ENCODE measurements around the gene PICK1. TPM values are rescaled to one million over a fixed set of nuclear protein-coding genes. Genes with fewer than 3 reads are reported as not detected.

Gene PICK1
- total and polyA plus RNA-seq, 4 experiments from 2014 or later: 6.5 to 28.0 (median 17.9) TPM

DNA sequence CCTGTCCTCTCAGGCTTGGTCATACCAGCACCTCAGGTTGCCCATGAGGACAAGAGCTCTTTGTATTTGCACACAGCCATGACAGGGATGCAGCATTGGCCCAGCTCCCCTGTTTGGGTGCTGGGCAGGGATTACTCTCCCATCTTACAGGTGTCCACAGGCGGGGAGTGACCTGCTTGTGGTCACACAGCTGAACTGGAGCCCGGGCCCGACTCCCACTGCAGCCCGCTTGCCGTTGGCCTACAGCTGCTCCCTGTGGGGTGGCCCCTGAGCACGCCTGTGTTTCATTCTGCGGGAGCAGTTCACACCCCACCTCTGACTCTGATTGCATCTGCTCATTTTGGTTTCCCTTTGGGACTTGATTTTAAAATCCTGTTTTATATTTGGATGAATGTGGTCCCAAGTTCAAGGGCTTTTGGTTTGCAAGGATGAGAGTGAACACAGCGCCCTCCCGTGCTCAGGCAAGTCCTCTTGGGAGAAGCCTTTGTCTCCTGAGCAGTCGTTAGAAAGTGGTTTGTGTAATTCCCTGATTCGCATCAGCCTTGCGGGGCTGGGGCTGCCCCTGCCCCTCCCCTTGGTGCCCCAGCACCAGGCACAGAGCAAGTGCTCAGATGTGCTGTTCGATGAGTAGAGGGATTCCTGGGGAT lies 9.3 kb downstream of the PICK1 start:
- H3K36me3 Mint-ChIP-seq: peaks cover 41 to 70% of the 10 kb centered on the region in 2 donors
- Histone ChIP-seq H3K9me3 (ENCODE audit: control insufficient read depth in 1 of 2, low read length in 2 of 2) (no peaks in the 10 kb centered on the region), H3K4me1 (ENCODE audit: insufficient read depth, low read length) (no peaks in the 10 kb centered on the region), H3K27ac (ENCODE audit: low read depth, low read length) (no peak overlapping the region), H3K27me3 (ENCODE audit: insufficient read depth, low read length) (no peaks in the 10 kb centered on the region), H3K36me3 (ENCODE audit: insufficient read depth, low read length) (peaks cover 20% of the 10 kb centered on the region), H3K4me3 (ENCODE audit: low read length in 2 of 2) (no peak overlapping the region)
- POLR2A ChIA-PET (ENCODE audit: partially characterized antibody): interaction anchor here (0.9 kb wide), 1 partner anchor 9 kb away, joined by 4 read pairs; the partner anchor contains the start of gene PICK1
- CTCF ChIA-PET (ENCODE audit: partially characterized antibody): interaction anchor here (1.5 kb wide), 1 partner anchor 14 kb away, joined by 9 read pairs; no protein-coding TSS in a partner anchor
- no peak overlapping the region for H3K4me3 Mint-ChIP-seq
- H3K9me3 Mint-ChIP-seq: no peaks in the 10 kb centered on the region
- DNase-seq: no peak
- no peak overlapping the region for H3K27ac Mint-ChIP-seq
- no peaks in the 10 kb centered on the region for H3K27me3 Mint-ChIP-seq
- H3K4me1 Mint-ChIP-seq: peaks cover 0 to 4% (median 1%) of the 10 kb centered on the region in 4 donors
- intact Hi-C loops (cut with micrococcal nuclease): no loop called here

DNA sequence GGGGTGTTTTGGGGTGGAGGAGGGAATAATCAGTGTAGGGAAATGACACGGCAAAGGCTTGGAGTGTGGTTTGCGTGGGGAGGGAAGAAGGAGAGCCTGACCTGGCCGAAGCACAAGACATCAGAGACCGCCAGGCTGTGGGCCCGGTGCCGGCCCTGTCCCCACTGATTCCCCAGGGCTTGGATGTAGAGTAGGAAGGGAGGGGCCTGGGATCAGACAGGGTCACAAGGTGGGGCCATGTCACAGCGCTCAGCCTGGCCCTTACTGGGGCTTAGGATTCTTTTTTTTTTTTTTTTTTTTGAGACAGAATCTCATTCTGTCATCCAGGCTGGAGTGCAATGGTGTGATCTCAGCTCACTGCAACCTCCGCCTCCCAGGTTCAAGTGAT lies 9.8 kb downstream of the PICK1 start:
- no peak overlapping the region for H3K27ac ChIP-seq (ENCODE audit: low read depth, low read length)
- Mint-ChIP-seq H3K36me3 (peaks cover 38 to 67% of the 10 kb centered on the region in 2 donors), H3K9me3 (no peaks in the 10 kb centered on the region), H3K4me3 (no peak overlapping the region), H3K27ac (no peak overlapping the region), H3K27me3 (no peaks in the 10 kb centered on the region), H3K4me1 (peaks cover 0 to 4% (median 1%) of the 10 kb centered on the region in 4 donors)
- no peak for DNase-seq
- intact Hi-C loops (cut with micrococcal nuclease): no loop called here
- no peaks in the 10 kb centered on the region for H3K4me1 ChIP-seq (ENCODE audit: insufficient read depth, low read length)
- POLR2A ChIA-PET (ENCODE audit: partially characterized antibody): no interaction called here
- H3K27me3 ChIP-seq (ENCODE audit: insufficient read depth, low read length): no peaks in the 10 kb centered on the region
- H3K36me3 ChIP-seq (ENCODE audit: insufficient read depth, low read length): peaks cover 20% of the 10 kb centered on the region
- CTCF ChIA-PET (ENCODE audit: partially characterized antibody): interaction anchor here (0.7 kb wide), 1 partner anchor 1113 kb away, joined by 3 read pairs; no protein-coding TSS in a partner anchor
- no peaks in the 10 kb centered on the region for H3K9me3 ChIP-seq (ENCODE audit: control insufficient read depth in 1 of 2, low read length in 2 of 2)
- H3K4me3 ChIP-seq (ENCODE audit: low read length in 2 of 2): no peak overlapping the region

DNA sequence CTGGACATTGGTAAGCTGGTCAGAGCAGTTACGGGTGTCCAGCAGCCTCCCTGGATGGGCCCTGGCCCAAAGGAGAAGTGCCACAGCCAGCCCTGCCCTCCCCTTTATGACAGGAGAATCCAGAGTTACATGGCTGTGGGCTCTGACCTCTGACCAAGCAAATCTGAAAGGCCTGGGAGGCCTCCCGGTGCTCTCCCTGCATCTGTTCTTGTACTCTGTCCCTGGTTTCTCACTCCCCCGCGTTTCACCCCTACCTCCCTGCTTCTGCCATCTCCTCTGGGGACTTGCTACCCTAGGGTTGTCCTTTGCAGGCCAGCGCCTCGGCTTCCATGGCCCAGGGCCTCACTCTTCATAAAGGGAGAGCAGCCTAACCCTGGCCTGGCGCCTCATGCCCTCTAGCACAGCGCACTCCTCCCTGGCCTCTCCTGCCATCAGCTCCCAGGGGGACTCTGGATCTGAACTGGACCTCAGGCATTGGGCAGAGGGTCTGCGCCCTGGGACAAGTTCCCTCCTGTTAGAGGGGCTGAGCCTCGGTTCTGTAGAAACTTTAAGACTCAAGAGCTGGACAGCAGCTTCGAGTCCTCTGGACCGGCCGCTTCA lies 10.7 kb downstream of the PICK1 start:
- intact Hi-C loops (cut with micrococcal nuclease): no loop called here
- POLR2A ChIA-PET (ENCODE audit: partially characterized antibody): no interaction called here
- H3K4me3 ChIP-seq (ENCODE audit: low read length in 2 of 2): no peak overlapping the region
- no peak overlapping the region for H3K27ac Mint-ChIP-seq
- H3K4me1 Mint-ChIP-seq: peaks cover 0 to under 1% (median 0%) of the 10 kb centered on the region in 4 donors
- H3K4me3 Mint-ChIP-seq: no peak overlapping the region
- H3K27me3 Mint-ChIP-seq: no peaks in the 10 kb centered on the region
- no peaks in the 10 kb centered on the region for H3K27me3 ChIP-seq (ENCODE audit: insufficient read depth, low read length)
- no peaks in the 10 kb centered on the region for H3K9me3 ChIP-seq (ENCODE audit: control insufficient read depth in 1 of 2, low read length in 2 of 2)
- H3K36me3 Mint-ChIP-seq: peaks cover 41 to 70% of the 10 kb centered on the region in 2 donors
- no peaks in the 10 kb centered on the region for H3K4me1 ChIP-seq (ENCODE audit: insufficient read depth, low read length)
- CTCF ChIA-PET (ENCODE audit: partially characterized antibody): interaction anchor here (0.7 to 3.3 kb wide), 2 partner anchors 14 to 1112 kb away, joined by 3 to 19 read pairs; no protein-coding TSS in a partner anchor
- peaks cover 21% of the 10 kb centered on the region for H3K36me3 ChIP-seq (ENCODE audit: insufficient read depth, low read length)
- no peaks in the 10 kb centered on the region for H3K9me3 Mint-ChIP-seq
- no peak for DNase-seq
- H3K27ac ChIP-seq (ENCODE audit: low read depth, low read length): no peak overlapping the region

DNA sequence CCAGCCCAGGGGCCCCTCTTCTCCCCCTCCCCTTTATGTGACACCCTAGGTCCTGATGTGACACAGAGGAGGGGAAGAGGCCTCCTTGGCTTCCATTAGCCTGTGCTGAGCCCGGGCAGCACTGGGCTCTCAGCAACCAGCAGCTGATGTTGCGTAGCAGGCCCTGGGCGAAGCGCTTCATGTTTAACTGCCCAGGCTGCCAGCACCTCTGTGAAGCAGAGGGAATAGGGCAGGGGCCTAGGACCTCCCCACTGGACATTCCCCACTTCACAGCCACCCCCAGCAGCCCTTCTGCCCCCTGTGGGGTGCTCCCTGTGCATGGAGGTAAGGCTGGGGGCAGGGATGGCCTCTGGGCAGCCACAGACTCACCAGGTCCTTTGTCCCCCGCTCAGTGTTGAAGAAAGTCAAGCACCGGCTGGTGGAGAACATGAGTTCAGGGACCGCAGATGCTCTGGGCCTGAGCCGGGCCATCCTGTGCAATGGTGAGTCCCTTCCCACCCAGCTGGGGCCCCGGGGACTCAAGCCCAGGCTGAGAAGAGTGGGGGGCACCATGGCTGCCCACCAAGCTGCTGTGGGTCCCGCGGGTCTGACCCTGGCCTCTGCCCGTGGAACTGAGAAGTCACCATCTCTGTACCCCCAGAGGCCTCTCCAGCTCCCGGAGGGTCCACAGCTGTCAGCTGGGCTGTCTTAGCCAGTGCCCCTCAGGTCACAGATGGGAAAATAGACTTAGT lies 11.6 kb downstream of the PICK1 start:
- Histone ChIP-seq H3K36me3 (ENCODE audit: insufficient read depth, low read length) (peaks cover 26% of the 10 kb centered on the region), H3K4me1 (ENCODE audit: insufficient read depth, low read length) (no peaks in the 10 kb centered on the region), H3K27me3 (ENCODE audit: insufficient read depth, low read length) (no peaks in the 10 kb centered on the region), H3K9me3 (ENCODE audit: control insufficient read depth in 1 of 2, low read length in 2 of 2) (no peaks in the 10 kb centered on the region), H3K4me3 (ENCODE audit: low read length in 2 of 2) (no peak overlapping the region), H3K27ac (ENCODE audit: low read depth, low read length) (no peak overlapping the region)
- POLR2A ChIA-PET (ENCODE audit: partially characterized antibody): no interaction called here
- no peak overlapping the region for H3K27ac Mint-ChIP-seq
- no peak for DNase-seq
- H3K27me3 Mint-ChIP-seq: no peaks in the 10 kb centered on the region
- intact Hi-C loops (cut with micrococcal nuclease): no loop called here
- CTCF ChIA-PET (ENCODE audit: partially characterized antibody): interaction anchor here (3.3 kb wide), 1 partner anchor 15 kb away, joined by 19 read pairs; no protein-coding TSS in a partner anchor
- H3K9me3 Mint-ChIP-seq: no peaks in the 10 kb centered on the region
- peaks cover 38 to 72% of the 10 kb centered on the region in 2 donors for H3K36me3 Mint-ChIP-seq
- H3K4me3 Mint-ChIP-seq: no peak overlapping the region
- no peaks in the 10 kb centered on the region for H3K4me1 Mint-ChIP-seq

DNA sequence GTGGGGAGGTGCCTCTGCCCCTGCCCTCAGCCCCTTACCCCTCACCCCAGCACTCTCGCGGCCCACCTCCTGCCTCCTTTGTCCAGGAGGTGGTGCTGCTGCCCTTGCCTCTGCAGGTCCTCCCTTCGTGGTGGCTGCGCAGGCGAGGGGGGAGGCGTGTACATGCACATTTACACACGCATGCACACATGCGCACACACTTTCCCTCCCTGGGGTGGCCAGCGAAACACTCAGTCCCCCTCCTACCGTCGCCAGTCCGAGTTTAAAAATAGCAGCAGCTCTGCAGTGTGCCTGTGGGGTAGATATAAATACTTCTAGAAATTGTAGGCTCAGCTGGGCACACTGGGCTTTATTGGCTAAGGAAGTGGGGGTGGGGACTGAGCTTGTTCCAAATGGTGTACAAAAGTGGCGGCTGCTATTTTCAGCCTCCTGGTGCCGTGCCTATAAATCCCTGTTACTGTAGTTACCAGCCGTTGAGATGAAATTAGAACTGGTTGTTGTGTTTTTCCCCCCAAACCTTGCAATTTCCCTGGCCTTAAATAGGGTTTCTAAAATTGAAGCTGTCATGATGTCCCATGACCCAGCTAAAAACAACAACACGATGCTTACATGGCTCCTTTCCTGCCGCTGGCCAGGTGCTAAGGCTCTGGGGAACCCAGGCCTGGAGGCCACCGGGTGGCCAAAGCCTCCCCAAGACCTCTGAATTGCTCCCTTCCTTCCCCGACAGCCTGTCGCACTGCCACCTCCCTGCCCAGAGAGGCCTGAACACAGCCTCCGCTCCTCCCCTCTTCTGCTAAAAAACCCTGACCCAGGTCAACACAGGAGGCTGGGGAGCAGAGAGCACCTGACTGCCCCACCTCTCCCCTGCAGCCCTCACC lies 12.4 kb downstream of the PICK1 start:
- ChIA-PET CTCF (ENCODE audit: partially characterized antibody) (interaction anchor here (3.3 kb wide), 1 partner anchor 16 kb away, joined by 19 read pairs; no protein-coding TSS in a partner anchor), POLR2A (ENCODE audit: partially characterized antibody) (no interaction called here)
- DNase-seq: no peak
- Mint-ChIP-seq H3K27me3 (no peaks in the 10 kb centered on the region), H3K27ac (no peak overlapping the region), H3K4me1 (no peaks in the 10 kb centered on the region), H3K9me3 (no peaks in the 10 kb centered on the region), H3K4me3 (no peak overlapping the region), H3K36me3 (peaks cover 42 to 74% of the 10 kb centered on the region in 2 donors)
- Histone ChIP-seq H3K4me1 (ENCODE audit: insufficient read depth, low read length) (no peaks in the 10 kb centered on the region), H3K36me3 (ENCODE audit: insufficient read depth, low read length) (peaks cover 26% of the 10 kb centered on the region), H3K4me3 (ENCODE audit: low read length in 2 of 2) (no peak overlapping the region), H3K27ac (ENCODE audit: low read depth, low read length) (no peak overlapping the region), H3K9me3 (ENCODE audit: control insufficient read depth in 1 of 2, low read length in 2 of 2) (no peaks in the 10 kb centered on the region), H3K27me3 (ENCODE audit: insufficient read depth, low read length) (no peaks in the 10 kb centered on the region)
- intact Hi-C loops (cut with micrococcal nuclease): no loop called here

DNA sequence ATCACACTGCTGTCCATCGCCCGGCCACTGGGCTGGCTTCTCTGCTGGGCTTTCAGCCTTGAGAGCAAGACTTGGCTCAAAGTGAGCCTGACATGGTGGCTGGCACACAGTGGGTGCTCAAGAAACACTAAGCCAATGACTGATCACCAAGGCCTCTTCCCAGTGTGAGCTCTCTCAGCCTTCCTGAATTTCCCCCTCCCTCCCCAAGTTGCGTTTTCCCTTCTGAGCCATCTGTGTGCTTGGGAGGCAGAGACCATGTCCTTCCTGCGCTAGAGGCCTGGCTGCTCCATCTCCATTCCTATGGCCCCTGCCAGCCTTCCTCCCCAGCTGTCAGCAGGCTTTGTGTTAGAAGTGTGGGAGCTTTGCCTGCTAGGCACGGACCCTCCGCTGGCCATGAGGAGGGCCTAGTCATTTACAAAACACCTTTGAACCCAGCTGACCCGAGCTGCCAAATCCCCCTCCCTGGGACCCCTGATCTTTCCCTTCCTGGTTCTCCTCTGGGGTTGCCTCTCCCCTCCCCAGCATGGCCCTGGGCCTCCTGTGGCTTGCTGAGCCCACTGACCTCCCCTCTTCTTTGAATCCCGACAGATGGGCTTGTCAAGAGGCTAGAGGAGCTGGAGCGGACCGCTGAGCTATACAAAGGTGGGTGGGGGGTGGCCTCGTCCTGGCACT lies 13.2 kb downstream of the PICK1 start:
- Mint-ChIP-seq H3K27ac (no peak overlapping the region), H3K27me3 (no peaks in the 10 kb centered on the region), H3K36me3 (peaks cover 36 to 66% of the 10 kb centered on the region in 2 donors), H3K9me3 (no peaks in the 10 kb centered on the region), H3K4me3 (no peak overlapping the region), H3K4me1 (no peaks in the 10 kb centered on the region)
- ChIA-PET POLR2A (ENCODE audit: partially characterized antibody) (no interaction called here), CTCF (ENCODE audit: partially characterized antibody) (interaction anchor here (3.3 kb wide), 1 partner anchor 17 kb away, joined by 19 read pairs; no protein-coding TSS in a partner anchor)
- intact Hi-C loops (cut with micrococcal nuclease): no loop called here
- no peaks in the 10 kb centered on the region for H3K4me1 ChIP-seq (ENCODE audit: insufficient read depth, low read length)
- DNase-seq: no peak
- H3K36me3 ChIP-seq (ENCODE audit: insufficient read depth, low read length): peaks cover 19% of the 10 kb centered on the region
- no peaks in the 10 kb centered on the region for H3K27me3 ChIP-seq (ENCODE audit: insufficient read depth, low read length)
- H3K27ac ChIP-seq (ENCODE audit: low read depth, low read length): no peak overlapping the region
- H3K9me3 ChIP-seq (ENCODE audit: control insufficient read depth in 1 of 2, low read length in 2 of 2): no peaks in the 10 kb centered on the region
- H3K4me3 ChIP-seq (ENCODE audit: low read length in 2 of 2): no peak overlapping the region

Data from CD4-positive, alpha-beta memory T cell (primary cell).